GM21390 (cell line): ENCODE data around the gene FEN1.

Source experiments
- ATAC-seq: cut with Tn5 transposase; IDR thresholded peaks from one replicate; pipeline ENCODE4 v1.9.1; 2021; ENCODE audit not compliant: unreplicated experiment

FEN1 gene

DNA sequence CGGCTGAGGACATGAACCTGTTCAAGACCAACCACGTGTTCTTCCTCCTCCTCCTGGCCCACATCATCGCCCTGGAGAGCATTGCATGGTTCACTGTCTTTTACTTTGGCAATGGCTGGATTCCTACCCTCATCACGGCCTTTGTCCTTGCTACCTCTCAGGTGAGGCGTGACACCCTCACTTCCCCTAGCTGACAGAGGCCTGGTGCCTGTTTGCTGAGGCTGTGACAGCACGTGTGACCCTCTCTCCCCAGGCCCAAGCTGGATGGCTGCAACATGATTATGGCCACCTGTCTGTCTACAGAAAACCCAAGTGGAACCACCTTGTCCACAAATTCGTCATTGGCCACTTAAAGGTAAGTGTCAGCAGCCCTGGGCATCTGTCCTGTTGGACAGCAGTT is 47.7 kb downstream of the FEN1 start:
- no peak for ATAC-seq

- ATAC-seq = no peak
These were observed 49.2 kb downstream of the FEN1 start for GRCh38 chr11:61841636-61842527.

GRCh38 chr11:61842528-61842820 is 49.8 kb downstream of the FEN1 start:
- no peak for ATAC-seq

DNA sequence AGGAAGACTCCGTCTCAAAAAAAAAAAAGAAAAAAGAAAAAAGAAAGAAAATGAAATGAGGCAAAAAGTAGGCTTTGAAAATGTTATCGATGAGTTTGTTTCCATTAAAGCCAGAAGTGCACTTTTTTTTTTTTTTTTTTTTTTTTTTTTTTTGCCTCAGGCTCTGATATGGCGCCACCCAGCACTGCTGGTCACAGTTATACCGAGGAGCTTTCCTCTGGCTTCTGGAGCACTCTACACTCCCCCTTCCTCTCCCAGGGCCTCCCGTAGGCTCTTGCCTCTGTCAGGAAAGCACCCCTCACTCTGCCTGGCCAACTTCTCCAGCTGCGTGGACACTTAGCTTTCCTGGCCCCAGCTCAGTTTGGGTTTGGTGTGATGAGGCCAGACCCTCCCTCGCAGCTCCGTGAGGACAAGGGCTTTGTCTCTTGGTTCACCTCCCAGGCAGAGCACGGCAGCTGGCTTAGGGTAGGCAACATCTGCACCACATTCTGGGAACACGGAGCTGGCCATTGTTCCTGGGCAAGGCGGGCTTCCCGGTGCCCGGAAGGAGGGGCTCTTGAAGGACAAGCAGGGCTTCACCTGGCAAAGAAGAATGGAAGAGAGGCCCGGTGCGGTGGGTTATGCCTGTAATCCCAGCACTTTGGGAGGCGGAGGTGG is 52.3 kb downstream of the FEN1 start:
- no peak for ATAC-seq

DNA sequence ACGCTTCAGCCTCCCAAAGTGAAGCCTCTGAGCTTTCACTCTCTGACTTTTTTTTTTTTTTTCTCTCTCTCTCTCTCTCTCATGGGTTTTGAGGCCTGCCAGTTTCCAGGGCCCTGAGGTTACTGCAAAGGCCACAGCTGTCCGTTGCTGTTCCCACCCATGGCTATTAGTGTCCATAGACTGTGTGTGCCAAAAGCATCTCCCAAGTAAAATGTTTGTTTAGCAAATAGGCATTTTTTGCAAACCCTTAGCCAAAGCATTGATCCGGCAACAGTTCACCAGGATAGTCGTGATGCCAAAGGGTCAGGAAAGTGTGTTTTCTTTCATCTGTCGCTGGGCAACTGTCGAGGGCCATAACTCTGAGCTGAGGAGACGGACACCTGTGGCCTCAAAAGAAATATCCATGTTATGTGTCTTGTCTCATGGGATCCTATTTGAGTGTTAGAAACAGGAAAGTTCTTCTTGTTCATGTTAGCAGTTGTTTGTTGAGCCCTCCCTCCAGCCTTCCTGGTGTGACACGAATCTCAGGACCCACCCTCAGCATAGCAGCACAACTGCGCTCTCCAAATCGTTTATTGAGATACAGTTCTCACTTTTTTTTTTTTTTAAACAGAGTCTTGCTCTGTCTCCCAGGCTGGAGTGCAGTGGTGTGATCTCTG is 53.8 kb downstream of the FEN1 start:
- no peak for ATAC-seq
